Measurements from ENCODE around the gene TBC1D24. TPM values are rescaled to one million over a fixed set of nuclear protein-coding genes. Genes with fewer than 3 reads are reported as not detected.

Gene TBC1D24
- total RNA-seq, 4 donors from 2014 or later, result 0.59 to 21.6 (median 4.6) TPM

GRCh38 chr16:2529961-2530628 is 55.2 kb downstream of the TBC1D24 start:
- Histone ChIP-seq H3K4me1 (no peaks in the 10 kb centered on the region), H3K9me3 (no peaks in the 10 kb centered on the region), H3K27ac (no peak overlapping the region), H3K27me3 (no peaks in the 10 kb centered on the region), H3K36me3 (no peaks in the 10 kb centered on the region), H3K4me3 (no peak overlapping the region)
- intact Hi-C loops (cut with DNase I; ENCODE audit: low total_unique reads), result no loop called here
- TF ChIP-seq POLR2A (IDR thresholded peaks at IDR 0.05) (no peak), CTCF (IDR thresholded peaks at IDR 0.05) (no peak)
- DNase-seq, result peak in 1 of 2 donors; percentile 29

- DNase-seq, result peak in 1 of 2 donors; percentile 22
- Histone ChIP-seq H3K36me3 (no peaks in the 10 kb centered on the region), H3K27me3 (no peaks in the 10 kb centered on the region), H3K9me3 (no peaks in the 10 kb centered on the region), H3K4me1 (no peaks in the 10 kb centered on the region), H3K27ac (peak overlapping the region; percentile 77 to 93), H3K4me3 (no peak overlapping the region)
- intact Hi-C loops (cut with DNase I; ENCODE audit: low total_unique reads), result no loop called here
- TF ChIP-seq CTCF (IDR thresholded peaks at IDR 0.05) (no peak), POLR2A (IDR thresholded peaks at IDR 0.05) (no peak)
These were observed 55.8 kb downstream of the TBC1D24 start for GRCh38 chr16:2530629-2531318.

- intact Hi-C loops (cut with DNase I; ENCODE audit: low total_unique reads), result no loop called here
- TF ChIP-seq CTCF (IDR thresholded peaks at IDR 0.05) (no peak), POLR2A (IDR thresholded peaks at IDR 0.05) (no peak)
- H3K4me1 ChIP-seq, result no peaks in the 10 kb centered on the region
- H3K9me3 ChIP-seq, result no peaks in the 10 kb centered on the region
- H3K27me3 ChIP-seq, result no peaks in the 10 kb centered on the region
- DNase-seq, result peak in 1 of 2 donors; percentile 52
- H3K36me3 ChIP-seq, result no peaks in the 10 kb centered on the region
- peak within 1 kb of the TSS; percentile 64 to 76 for H3K4me3 ChIP-seq
- peak within 1 kb of the TSS; percentile 92 to 96 for H3K27ac ChIP-seq
These were observed 56.4 kb downstream of the TBC1D24 start, which contains the start of gene CEMP1 for GRCh38 chr16:2531371-2531695. Gene CEMP1 (minus strand): TSS chr16:2531408. CDS start chr16:2531073, 335 bp downstream.

GRCh38 chr16:2531696-2532493 is 57.0 kb downstream of the TBC1D24 start:
- intact Hi-C loops (cut with DNase I; ENCODE audit: low total_unique reads), result no loop called here

More at GRCh38 chr16:2531696-2532493, 57.0 kb downstream of the TBC1D24 start:
- H3K4me3 ChIP-seq, result peak overlapping the region; percentile 64 to 76
- H3K9me3 ChIP-seq, result no peaks in the 10 kb centered on the region
- peak; percentile 98 to 99 for DNase-seq
- no peaks in the 10 kb centered on the region for H3K27me3 ChIP-seq
- H3K4me1 ChIP-seq, result no peaks in the 10 kb centered on the region
- peak; percentile 85 to 87 for TF ChIP-seq POLR2A (IDR thresholded peaks at IDR 0.05)
- TF ChIP-seq CTCF (IDR thresholded peaks at IDR 0.05), result peak in 1 of 4 experiments; percentile 29
- H3K36me3 ChIP-seq, result no peaks in the 10 kb centered on the region
- peak overlapping the region; percentile 92 to 96 for H3K27ac ChIP-seq
